Measurements from ENCODE around the gene MB21D2.

The MB21D2 gene

GRCh38 chr3:192890347-192891335 is 27.0 kb downstream of the MB21D2 start:
- no peak for DNase-seq (ENCODE audit: low read depth)

DNA sequence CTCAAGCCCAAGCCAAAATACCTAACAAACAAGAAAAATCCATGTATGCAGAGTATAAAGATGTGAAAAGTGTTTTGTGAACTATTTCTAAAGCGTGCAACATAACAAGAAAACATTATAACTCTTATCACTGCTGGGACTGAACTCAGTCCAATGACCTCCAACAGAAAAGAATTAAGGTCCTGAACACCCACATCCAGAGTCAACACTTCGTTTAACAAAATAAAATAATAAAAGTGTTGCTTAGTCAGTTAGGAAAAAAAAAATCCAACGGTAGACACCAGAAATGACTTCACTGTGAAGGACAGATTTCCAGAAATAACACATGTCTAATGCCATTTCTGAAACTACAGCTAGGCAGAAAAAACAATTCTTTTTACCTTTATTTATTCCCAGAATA is 28.0 kb downstream of the MB21D2 start:
- no peak for DNase-seq (ENCODE audit: low read depth)

DNA sequence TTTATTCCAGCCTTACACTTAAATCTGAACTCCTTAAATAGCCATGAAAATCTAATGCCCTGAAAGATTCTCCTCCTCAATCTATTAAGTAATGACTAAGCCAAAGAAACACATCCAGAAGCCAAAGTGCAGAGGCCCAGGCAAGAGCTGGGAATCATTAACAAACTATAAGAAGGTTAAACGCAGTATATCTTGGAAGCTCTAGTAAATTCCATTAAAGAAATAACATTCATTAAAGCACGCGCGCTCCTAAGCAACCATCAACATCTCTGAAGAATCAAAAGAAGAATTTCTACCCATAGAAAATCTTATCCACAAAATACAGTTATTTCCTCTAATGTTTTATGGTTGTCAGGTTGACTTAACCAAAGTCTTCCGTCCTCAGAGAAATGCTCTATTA is 29.5 kb downstream of the MB21D2 start:
- DNase-seq (ENCODE audit: low read depth), result no peak

DNA sequence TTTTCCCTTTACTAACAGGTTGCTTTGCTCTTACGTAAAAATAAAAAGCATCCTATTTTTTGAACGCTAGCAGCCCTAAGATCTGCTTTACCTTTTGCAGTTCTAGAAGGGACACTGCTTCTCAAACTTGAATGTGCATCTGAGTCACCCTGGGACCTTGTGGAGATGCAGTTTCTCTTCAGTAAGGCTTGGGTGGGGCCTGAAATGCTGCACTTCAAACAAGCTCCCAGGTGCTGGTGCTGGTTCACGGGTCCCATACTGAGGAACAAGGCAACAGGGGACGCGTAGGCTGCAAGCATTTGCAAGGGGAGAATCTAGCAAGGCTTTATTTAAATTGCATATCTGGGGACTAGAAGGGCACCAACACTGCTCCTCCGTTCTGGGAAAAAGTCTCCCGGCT is 30.0 kb downstream of the MB21D2 start:
- no peak for DNase-seq (ENCODE audit: low read depth)

DNA sequence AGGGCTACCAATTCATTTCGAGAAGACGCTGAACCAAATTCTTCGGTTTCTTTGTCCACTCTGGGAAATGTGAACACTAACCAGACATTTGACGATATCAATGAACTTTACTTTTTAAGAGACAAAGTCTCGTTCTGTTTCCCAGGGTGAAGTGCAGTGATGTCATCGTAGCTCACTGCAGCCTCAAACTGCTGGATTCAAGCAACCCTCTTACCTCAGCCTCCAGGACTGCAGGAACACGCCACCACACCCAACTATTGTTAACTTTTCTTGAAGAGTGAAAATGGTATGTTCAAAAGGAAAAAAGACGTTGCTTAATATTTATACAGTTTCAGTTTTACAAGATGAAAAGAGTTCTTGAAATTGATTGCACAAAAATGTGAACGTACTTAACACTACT is 30.6 kb downstream of the MB21D2 start:
- DNase-seq (ENCODE audit: low read depth), result no peak

GRCh38 chr3:192884777-192885773 is 32.6 kb downstream of the MB21D2 start:
- DNase-seq (ENCODE audit: low read depth), result no peak

DNA sequence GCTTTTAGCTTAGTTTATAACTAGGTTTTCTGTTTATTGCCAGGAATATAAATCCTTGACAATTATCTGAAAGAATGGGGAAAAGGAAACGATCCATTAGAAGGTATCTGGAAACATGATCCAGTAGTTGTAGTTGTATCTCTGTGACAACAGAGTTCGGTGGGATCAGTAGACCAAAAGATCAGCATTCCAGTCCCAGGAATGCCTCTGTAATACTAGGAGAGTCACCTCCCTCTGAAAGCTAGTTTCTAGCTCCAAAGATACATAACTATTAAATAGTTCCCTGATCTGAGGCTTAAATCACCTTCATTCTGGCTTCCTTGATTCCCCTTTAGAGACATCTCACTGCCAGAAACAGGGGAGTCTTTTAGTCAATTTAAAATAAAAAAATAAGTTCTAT is 34.1 kb downstream of the MB21D2 start:
- no peak for DNase-seq (ENCODE audit: low read depth)

DNA sequence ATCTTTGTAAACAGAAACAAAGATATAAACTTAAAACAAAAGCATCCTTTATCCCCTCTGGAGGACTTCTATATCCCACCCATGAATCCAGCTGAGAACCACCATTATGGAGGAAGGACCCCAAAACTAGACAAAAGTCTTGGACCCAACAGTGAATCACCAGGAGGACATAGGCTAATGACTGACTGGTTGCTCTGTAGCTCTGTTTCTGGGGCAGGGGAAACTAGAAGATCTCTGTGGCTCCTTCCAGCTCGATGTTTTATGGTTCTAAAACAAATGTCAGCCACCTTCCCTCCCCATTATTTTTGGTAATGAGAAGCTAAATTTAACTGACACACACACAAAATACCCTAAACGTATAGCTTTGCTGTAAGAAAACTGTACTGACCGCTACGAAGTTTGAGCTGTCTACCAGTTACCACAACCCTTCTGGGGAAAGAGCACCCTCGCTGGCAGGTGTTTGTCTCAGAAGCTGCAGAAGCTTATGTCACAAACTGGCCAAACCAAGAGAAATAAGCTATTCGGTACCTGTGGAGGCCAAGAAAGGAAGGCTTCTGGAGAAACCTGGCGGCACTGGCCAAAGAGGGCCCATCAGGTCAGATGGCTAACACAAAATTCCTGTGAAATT is 36.4 kb downstream of the MB21D2 start:
- DNase-seq (ENCODE audit: low read depth), result no peak

GRCh38 chr3:192880313-192880712 is 37.3 kb downstream of the MB21D2 start:
- DNase-seq (ENCODE audit: low read depth), result no peak

GRCh38 chr3:192879346-192880031 is 38.2 kb downstream of the MB21D2 start:
- no peak for DNase-seq (ENCODE audit: low read depth)

DNA sequence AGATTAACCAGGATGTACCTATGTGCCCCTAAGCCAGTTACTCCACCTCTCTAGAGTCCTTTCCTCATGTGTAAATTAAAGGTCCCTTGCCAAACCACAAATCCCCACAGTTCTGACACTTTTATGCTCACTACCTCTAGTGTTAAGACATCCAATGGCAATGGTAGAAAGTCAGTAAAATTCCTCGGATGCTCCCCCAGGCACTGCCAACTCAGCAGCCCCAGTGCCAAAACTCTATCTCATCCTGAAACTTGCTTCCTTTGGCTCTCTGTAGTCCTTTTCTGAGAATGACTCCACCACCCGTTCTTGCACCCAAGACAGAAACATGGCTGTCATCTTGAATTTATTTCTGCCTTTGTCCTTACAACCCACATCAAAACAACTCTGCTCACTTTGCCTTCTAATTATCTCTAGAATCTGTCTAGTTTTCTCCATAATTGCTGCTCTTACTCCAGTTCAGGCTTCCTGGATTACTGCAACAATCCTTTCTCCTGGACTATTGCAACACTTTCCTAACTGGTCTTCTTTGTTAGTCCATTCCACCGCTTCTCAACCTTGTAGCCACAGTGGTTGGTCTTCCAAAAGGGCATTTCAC is 41.6 kb downstream of the MB21D2 start:
- DNase-seq (ENCODE audit: low read depth), result no peak

DNA sequence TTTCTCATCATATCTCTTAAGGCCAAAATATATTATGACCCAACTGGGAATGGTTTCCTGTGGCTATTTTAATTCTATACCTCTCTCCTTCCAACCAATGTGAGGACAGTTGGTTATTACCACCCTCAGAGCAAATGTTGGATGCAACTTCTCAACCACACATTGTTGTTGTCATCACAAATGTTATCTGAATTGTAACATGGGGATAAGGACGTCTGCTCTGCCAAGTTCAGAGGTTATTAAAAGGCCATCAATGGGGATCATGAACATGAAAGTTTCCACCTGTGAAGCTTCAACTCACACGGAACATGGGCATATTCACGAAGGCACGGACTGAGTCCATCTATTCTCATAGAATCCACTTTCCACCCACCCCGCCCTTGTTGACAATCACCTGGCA is 46.8 kb downstream of the MB21D2 start:
- DNase-seq (ENCODE audit: low read depth), result no peak

DNA sequence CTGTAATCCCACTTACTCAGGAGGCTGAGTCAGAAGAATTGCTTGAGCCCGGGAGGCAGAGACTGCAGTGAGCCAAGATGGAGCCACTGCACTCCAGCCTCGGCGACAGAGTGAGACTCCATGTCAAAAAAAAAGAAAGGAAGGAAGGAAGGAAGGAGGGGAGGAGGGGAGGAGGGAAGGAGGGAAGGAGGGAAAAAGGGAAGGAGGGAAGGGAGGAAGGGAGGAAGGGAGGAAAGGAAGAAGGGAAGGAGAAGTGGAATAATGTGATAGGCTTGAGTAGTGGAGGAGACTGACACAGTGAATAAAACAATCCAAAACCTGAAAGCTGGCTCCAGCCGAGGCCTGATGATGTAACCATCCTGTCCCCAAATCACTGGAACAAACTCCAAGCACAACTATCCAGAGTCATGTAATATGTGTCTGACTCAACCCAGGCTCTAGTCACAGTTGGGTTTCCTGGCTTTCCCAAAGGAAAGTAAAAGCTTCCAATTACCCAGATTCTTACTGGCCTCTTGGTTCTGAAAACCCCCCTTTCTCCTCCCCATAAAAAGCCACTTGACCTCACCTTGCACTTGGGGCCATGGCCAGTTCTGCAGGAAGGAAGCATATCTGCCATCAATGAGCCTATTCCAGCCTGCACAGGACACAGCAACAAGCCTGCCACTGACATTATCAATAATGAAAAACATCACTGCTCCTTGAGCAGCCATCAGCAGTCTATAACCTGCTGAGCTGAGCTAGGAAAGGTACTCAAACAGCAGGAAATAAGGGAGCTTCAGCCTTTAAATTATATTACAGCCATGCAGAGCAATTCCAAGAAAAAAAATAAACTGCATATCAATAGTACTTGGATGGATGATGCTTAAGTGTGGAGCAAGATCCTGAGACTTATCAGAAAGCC is 48.3 kb downstream of the MB21D2 start:
- DNase-seq (ENCODE audit: low read depth), result no peak

DNA sequence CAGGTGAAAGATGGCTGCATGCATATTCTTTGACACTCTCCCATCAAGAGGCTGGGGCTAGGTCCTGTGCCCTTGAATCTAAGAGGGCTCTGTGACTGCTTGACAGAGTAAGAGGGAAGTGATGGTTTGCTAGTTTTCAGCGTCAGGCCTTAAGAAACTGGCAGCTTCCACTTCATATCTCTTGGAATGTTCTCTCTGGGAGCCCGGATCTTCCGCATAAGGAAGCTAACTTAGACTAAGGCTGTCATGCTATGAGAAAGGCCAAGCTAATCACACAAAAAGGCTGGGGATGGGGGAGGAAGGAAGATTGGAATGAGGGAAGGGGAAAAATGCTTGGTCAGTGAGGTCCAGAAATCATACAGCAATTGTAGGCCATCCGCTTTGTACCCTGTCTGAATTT is 50.0 kb downstream of the MB21D2 start:
- DNase-seq (ENCODE audit: low read depth), result no peak

- DNase-seq (ENCODE audit: low read depth), result no peak
These were observed 50.9 kb downstream of the MB21D2 start for GRCh38 chr3:192866804-192867203.

GRCh38 chr3:192864941-192865340 is 52.7 kb downstream of the MB21D2 start:
- DNase-seq (ENCODE audit: low read depth), result no peak

DNA sequence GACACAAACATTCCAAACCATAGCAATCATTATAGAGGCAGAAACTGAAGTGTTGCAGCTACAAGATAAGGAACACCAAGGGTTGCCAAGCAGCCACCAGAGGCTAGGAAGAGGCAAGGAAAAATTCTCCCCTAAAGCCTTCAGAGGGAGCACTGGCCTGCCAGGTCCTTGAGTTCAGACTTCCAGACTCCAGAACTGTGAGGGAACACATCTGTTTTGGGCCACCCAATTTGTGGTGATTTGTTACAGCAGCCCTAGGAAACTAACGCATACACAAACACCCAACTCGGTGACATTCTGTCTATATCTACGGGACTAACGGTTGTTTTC is 54.6 kb downstream of the MB21D2 start:
- no peak for DNase-seq (ENCODE audit: low read depth)

DNA sequence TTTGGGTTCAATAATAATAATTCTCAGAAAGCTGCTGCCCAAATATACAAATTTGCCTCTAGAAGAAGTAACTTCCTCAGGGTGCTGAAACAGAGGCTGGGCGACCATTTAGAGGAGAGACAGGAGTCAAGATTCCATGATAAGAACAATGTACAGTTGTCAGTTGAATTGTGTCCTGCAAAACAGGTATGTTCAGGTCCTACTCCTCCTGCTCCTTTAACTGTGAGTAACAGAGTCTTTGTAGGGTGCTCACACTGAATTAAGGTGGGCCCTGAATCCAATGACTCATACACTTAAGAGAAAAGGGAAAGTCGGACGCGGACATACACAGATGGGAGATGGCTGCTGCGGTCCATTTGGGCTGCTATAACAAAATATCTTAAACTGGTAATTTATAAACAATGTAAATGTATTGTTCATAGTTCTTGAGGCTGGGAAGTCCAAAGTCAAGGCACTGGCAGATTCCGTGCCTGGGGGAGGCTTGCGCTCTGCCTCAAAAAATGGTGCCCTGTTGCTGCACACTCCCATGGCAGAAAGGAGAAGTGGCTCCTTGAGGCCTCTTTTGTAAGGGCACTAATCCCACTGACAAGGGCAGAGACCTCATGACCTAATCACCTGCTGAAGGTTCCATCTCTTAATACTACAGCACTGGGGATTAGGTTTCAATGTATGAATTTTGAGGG is 55.1 kb downstream of the MB21D2 start:
- no peak for DNase-seq (ENCODE audit: low read depth)

DNA sequence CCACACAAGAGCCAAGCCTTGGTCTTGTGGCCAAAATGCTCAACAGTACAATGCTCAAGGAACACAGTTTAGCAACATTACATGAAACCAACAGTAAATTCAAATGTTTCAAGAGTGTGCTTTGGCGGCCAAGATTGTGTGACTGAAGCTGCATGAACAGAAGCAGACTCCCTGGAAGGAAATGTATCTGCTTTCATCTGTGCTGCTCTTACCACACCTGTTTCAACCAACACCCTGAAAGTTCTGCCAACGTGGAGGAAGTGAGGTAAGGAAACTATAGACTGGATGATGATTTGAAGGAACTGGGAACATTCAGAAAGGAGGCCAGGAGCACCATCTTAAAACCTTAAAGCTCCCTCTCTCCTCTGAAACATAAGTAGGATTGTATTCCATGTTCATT is 55.7 kb downstream of the MB21D2 start:
- no peak for DNase-seq (ENCODE audit: low read depth)

- no peak for DNase-seq (ENCODE audit: low read depth)
These were observed 57.2 kb downstream of the MB21D2 start for GRCh38 chr3:192860454-192860853.

Measured in T follicular helper cell (primary cell).